Transverse colon (tissue), 3 donors: ENCODE data around the gene TMC2.

Experiments
- CTCF ChIP-seq, 5 experiments: fragments of 200-600 bp in 3 of 5; fragments of 450-650 bp in 2 of 5; sonication (generic) in 3 of 5; IDR thresholded peaks; 1 replicate in 2 of 5; 2 replicates in 3 of 5; pipeline ENCODE4 v1.5.1; 2016 to 2017; ENCODE audit warnings: antibody characterized with exemption in 5 of 5, inconsistent platforms in 3 of 5, mild to moderate bottlenecking in 2 of 5, moderate library complexity in 1 of 5
- EP300 ChIP-seq: sonication (generic); formaldehyde crosslinking; IDR thresholded peaks from one replicate; pipeline ENCODE4 v1.6.1; 2017; ENCODE audit warnings: antibody characterized with exemption, low read depth
- POLR2A ChIP-seq: fragments of 450-650 bp; IDR thresholded peaks from one replicate; pipeline ENCODE4 v1.6.1; 2016; ENCODE audit warnings: antibody characterized with exemption, mild to moderate bottlenecking, moderate library complexity

DNA sequence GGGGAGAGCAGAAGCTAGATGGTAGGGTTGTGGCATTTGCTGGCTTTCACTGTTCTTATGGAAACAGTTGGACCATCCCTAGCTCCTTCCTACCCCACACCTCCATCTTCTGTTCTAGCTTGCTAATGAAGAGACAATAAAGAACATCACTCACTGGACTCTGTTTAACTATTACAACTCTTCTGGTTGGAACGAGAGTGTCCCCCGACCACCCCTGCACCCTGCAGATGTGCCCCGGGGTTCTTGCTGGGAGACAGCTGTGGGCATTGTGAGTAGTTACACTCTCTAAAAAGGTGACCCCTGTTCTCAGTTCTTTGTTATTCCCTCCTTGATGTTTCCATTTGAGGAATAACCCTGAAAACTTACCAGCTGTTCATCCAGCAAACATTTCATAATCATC is 75.7 kb downstream of the TMC2 start:
- no peak for TF ChIP-seq CTCF (IDR thresholded peaks at IDR 0.05)
- no peak for TF ChIP-seq POLR2A
- TF ChIP-seq EP300: no peak
